GM23248 (cell line): ENCODE data around the gene BCL2L12.

Source experiments
- EZH2 ChIP-seq: fragments of 200-600 bp; sonication (generic); IDR thresholded peaks from 2 replicates; pipeline ENCODE4 v1.6.1; 2018; ENCODE audit warnings: antibody characterized with exemption, mild to moderate bottlenecking; ENCODE audit not compliant: insufficient read depth, poor library complexity, severe bottlenecking
- EZH2phosphoT487 ChIP-seq: fragments of 200-600 bp; sonication (generic); IDR thresholded peaks from 2 replicates; pipeline ENCODE4 v1.6.1; 2018; ENCODE audit warnings: antibody characterized with exemption, moderate library complexity, mild to moderate bottlenecking, low read depth; ENCODE audit not compliant: insufficient read depth

DNA sequence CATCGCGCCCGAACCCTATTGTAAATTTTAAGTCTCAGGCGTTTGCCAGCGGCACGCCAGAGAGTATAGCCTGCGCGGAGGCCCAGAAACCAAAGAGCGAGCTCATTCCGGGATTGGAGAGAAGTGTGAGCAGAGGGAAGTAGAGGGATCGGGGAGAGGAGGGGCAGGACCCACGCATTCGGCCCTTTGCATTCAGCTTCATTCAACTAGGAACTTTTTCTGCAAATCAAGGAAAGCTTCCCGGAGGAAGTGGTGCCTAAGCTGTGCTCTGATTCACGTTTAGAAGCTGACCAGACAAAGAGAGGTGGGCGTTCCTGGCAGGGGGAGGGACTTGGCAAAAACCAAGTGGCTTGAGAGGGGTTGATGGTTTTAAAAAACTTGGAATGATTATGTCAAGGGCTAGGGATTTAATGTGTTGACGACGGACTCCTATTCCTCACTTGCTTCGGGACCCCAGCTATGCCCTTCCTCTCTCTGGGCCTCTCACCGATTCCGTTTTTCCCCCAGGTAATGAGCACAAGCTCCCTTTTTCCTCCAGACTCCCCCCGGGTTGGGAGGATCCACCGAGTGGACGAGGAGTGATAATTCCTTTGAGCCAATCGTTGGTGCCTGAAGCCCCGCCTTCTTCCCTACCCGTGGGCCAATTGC lies 10.5 kb downstream of the BCL2L12 start:
- TF ChIP-seq EZH2phosphoT487 = no peak
- no peak for TF ChIP-seq EZH2
